Measurements from ENCODE around the gene LHPP. TPM values are rescaled to one million over a fixed set of nuclear protein-coding genes. Genes with fewer than 3 reads are reported as not detected.

The LHPP gene
- total RNA-seq, 1 donor from 2014 or later: 16.2 TPM

GRCh38 chr10:124516746-124517397 is 55.2 kb downstream of the LHPP start:
- Histone ChIP-seq H3K27ac (no peak overlapping the region), H3K36me3 (no peaks in the 10 kb centered on the region), H3K4me1 (no peaks in the 10 kb centered on the region), H3K9me3 (no peaks in the 10 kb centered on the region), H3K27me3 (no peaks in the 10 kb centered on the region), H3K4me3 (no peak overlapping the region)
- intact Hi-C loops (cut with DNase I): no loop called here
- no peak for TF ChIP-seq CTCF (IDR thresholded peaks at IDR 0.05)
- no peak for DNase-seq
- no peak for ATAC-seq

GRCh38 chr10:124517461-124517860 is 55.8 kb downstream of the LHPP start:
- Histone ChIP-seq H3K4me3 (no peak overlapping the region), H3K36me3 (no peaks in the 10 kb centered on the region), H3K4me1 (no peaks in the 10 kb centered on the region), H3K9me3 (no peaks in the 10 kb centered on the region), H3K27me3 (no peaks in the 10 kb centered on the region), H3K27ac (no peak overlapping the region)
- intact Hi-C loops (cut with DNase I): no loop called here
- ATAC-seq (no peak), DNase-seq (no peak)
- TF ChIP-seq CTCF (IDR thresholded peaks at IDR 0.05): no peak

- Histone ChIP-seq H3K36me3 (no peaks in the 10 kb centered on the region), H3K4me3 (no peak overlapping the region), H3K4me1 (peaks cover 3% of the 10 kb centered on the region), H3K9me3 (no peaks in the 10 kb centered on the region), H3K27ac (no peak overlapping the region), H3K27me3 (no peaks in the 10 kb centered on the region)
- DNase-seq: no peak
- intact Hi-C loops (cut with DNase I): no loop called here
- no peak for TF ChIP-seq CTCF (IDR thresholded peaks at IDR 0.05)
- no peak for ATAC-seq
Observed at GRCh38 chr10:124517931-124518330, 56.3 kb downstream of the LHPP start.

- no peak overlapping the region for H3K27ac ChIP-seq
- H3K36me3 ChIP-seq: no peaks in the 10 kb centered on the region
- H3K9me3 ChIP-seq: no peaks in the 10 kb centered on the region
- DNase-seq: no peak
- no peaks in the 10 kb centered on the region for H3K27me3 ChIP-seq
- no peak for ATAC-seq
- H3K4me3 ChIP-seq: no peak overlapping the region
- TF ChIP-seq CTCF (IDR thresholded peaks at IDR 0.05): no peak
- peaks cover 7% of the 10 kb centered on the region for H3K4me1 ChIP-seq
- intact Hi-C loops (cut with DNase I): no loop called here
Observed at GRCh38 chr10:124518366-124518765, 56.7 kb downstream of the LHPP start.

- ATAC-seq: peak; percentile 49
- Histone ChIP-seq H3K9me3 (no peaks in the 10 kb centered on the region), H3K27me3 (no peaks in the 10 kb centered on the region), H3K4me1 (peaks cover 12% of the 10 kb centered on the region), H3K4me3 (no peak overlapping the region), H3K36me3 (no peaks in the 10 kb centered on the region), H3K27ac (no peak overlapping the region)
- intact Hi-C loops (cut with DNase I): no loop called here
- DNase-seq: no peak
- TF ChIP-seq CTCF (IDR thresholded peaks at IDR 0.05): no peak
Observed at GRCh38 chr10:124520558-124521428, 59.2 kb downstream of the LHPP start.

Measured in upper lobe of right lung (tissue), 1 donor.